Progenitor cell of endocrine pancreas (in vitro differentiated cells): ENCODE measurements around the gene SLX4IP. TPM values are rescaled to one million over a fixed set of nuclear protein-coding genes. Genes with fewer than 3 reads are reported as not detected.

Source experiments
- DNase-seq: peaks from one replicate; pipeline ENCODE4 v3.0.0; 2021; ENCODE audit warnings: low spot score; ENCODE audit not compliant: unreplicated experiment
- H3K27ac Mint-ChIP-seq: 2 replicates; pipeline ENCODE4 v1.8.0; 2021; ENCODE audit warnings: mild to moderate bottlenecking, moderate library complexity, mixed read lengths
- H3K27me3 Mint-ChIP-seq: 2 replicates; pipeline ENCODE4 v1.8.0; 2021; ENCODE audit warnings: mixed read lengths
- H3K36me3 Mint-ChIP-seq: 2 replicates; pipeline ENCODE4 v1.8.0; 2022; ENCODE audit warnings: mixed read lengths; ENCODE audit not compliant: insufficient read depth
- H3K4me1 Mint-ChIP-seq: 2 replicates; pipeline ENCODE4 v1.8.0; 2021; ENCODE audit warnings: low read depth, mixed read lengths
- H3K4me3 Mint-ChIP-seq: 2 replicates; pipeline ENCODE4 v1.8.0; 2021; ENCODE audit warnings: low read depth, mild to moderate bottlenecking, moderate library complexity, mixed read lengths
- H3K9me3 Mint-ChIP-seq: 2 replicates; pipeline ENCODE4 v1.8.0; 2021; ENCODE audit warnings: low read depth, mixed read lengths
- CTCF ChIP-seq: fragments of 200-600 bp; sonication (generic); IDR thresholded peaks from one replicate; pipeline ENCODE4 v1.5.0; 2021; ENCODE audit warnings: antibody characterized with exemption, mild to moderate bottlenecking; ENCODE audit not compliant: unreplicated experiment
- total RNA-seq: library from RNA; stranded (reverse); gene quantifications from 2 replicates; pipeline ENCODE4 v1.2.1, GENCODE V29; 2021

Gene SLX4IP
- total RNA-seq, 1 donor from 2014 or later, result 12.0 TPM

- Mint-ChIP-seq H3K27me3 (no peaks in the 10 kb centered on the region), H3K36me3 (peaks cover 2% of the 10 kb centered on the region), H3K27ac (no peak overlapping the region), H3K9me3 (no peaks in the 10 kb centered on the region), H3K4me3 (no peak overlapping the region), H3K4me1 (peaks cover 2% of the 10 kb centered on the region)
- TF ChIP-seq CTCF, result no peak
- no peak for DNase-seq
These were observed 13.4 kb downstream of the SLX4IP start for GRCh38 chr20:10448270-10449156.

- no peak for DNase-seq
- no peaks in the 10 kb centered on the region for H3K27me3 Mint-ChIP-seq
- H3K9me3 Mint-ChIP-seq, result no peaks in the 10 kb centered on the region
- no peak for TF ChIP-seq CTCF
- no peak overlapping the region for H3K4me3 Mint-ChIP-seq
- peak overlapping the region; percentile 38 for H3K27ac Mint-ChIP-seq
- peaks cover 2% of the 10 kb centered on the region for H3K4me1 Mint-ChIP-seq
- H3K36me3 Mint-ChIP-seq, result peaks cover 2% of the 10 kb centered on the region
These were observed 14.2 kb downstream of the SLX4IP start for GRCh38 chr20:10449270-10449669.

- no peaks in the 10 kb centered on the region for H3K4me1 Mint-ChIP-seq
- H3K27me3 Mint-ChIP-seq, result no peaks in the 10 kb centered on the region
- H3K4me3 Mint-ChIP-seq, result no peak overlapping the region
- peaks cover 10% of the 10 kb centered on the region for H3K9me3 Mint-ChIP-seq
- no peak for DNase-seq
- H3K36me3 Mint-ChIP-seq, result peaks cover 7% of the 10 kb centered on the region
- TF ChIP-seq CTCF, result no peak
- peak overlapping the region; percentile 66 for H3K27ac Mint-ChIP-seq
These were observed 18.1 kb downstream of the SLX4IP start for GRCh38 chr20:10453241-10453640.

GRCh38 chr20:10454151-10454750 lies 19.1 kb downstream of the SLX4IP start:
- no peak overlapping the region for H3K27ac Mint-ChIP-seq
- H3K4me3 Mint-ChIP-seq, result no peak overlapping the region
- peaks cover 15% of the 10 kb centered on the region for H3K36me3 Mint-ChIP-seq
- TF ChIP-seq CTCF, result no peak
- DNase-seq, result no peak
- no peaks in the 10 kb centered on the region for H3K4me1 Mint-ChIP-seq
- peaks cover 10% of the 10 kb centered on the region for H3K9me3 Mint-ChIP-seq
- H3K27me3 Mint-ChIP-seq, result no peaks in the 10 kb centered on the region

GRCh38 chr20:10461495-10461894 lies 26.4 kb downstream of the SLX4IP start:
- no peak for DNase-seq
- no peak overlapping the region for H3K4me3 Mint-ChIP-seq
- H3K27ac Mint-ChIP-seq, result no peak overlapping the region
- H3K4me1 Mint-ChIP-seq, result peaks cover 5% of the 10 kb centered on the region
- peaks cover 40% of the 10 kb centered on the region for H3K36me3 Mint-ChIP-seq
- no peak for TF ChIP-seq CTCF
- peaks cover 19% of the 10 kb centered on the region for H3K9me3 Mint-ChIP-seq
- H3K27me3 Mint-ChIP-seq, result no peaks in the 10 kb centered on the region
